ENCODE measurements around the gene EEFSEC.

DNA sequence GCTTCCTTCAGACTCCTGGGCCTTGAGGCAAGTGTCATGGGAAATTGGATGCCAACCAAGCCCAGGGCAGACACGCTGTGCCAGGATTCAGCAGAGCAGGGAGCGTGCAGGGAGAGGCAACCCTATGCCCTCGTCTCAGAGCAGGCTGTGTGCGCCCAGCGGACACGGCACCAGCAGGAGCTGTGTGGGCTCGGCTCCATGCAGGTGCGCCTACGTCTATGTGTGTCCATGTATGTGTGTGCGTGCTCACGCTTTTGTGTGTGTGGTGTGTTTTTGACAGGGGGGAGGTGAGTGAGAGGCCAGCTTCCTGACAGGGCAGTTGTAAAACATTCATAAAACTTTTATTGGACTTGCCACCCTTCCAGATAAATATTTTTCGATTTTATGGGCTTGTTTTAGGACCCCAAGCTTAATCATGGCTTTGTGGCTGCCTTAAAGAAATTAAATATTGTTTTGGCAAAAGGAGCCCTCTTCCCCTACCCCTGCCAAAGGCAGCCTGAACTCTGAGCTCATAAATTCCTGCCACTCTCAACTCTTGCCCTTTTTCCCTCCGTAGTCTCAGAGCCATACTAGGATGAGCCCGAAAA is 229.0 kb downstream of the EEFSEC start:
- TF ChIP-seq TCF7L2 (IDR thresholded peaks at IDR 0.05; ENCODE audit: low read depth, low read length): peak; percentile 94
- TF ChIP-seq, protein P1, sequence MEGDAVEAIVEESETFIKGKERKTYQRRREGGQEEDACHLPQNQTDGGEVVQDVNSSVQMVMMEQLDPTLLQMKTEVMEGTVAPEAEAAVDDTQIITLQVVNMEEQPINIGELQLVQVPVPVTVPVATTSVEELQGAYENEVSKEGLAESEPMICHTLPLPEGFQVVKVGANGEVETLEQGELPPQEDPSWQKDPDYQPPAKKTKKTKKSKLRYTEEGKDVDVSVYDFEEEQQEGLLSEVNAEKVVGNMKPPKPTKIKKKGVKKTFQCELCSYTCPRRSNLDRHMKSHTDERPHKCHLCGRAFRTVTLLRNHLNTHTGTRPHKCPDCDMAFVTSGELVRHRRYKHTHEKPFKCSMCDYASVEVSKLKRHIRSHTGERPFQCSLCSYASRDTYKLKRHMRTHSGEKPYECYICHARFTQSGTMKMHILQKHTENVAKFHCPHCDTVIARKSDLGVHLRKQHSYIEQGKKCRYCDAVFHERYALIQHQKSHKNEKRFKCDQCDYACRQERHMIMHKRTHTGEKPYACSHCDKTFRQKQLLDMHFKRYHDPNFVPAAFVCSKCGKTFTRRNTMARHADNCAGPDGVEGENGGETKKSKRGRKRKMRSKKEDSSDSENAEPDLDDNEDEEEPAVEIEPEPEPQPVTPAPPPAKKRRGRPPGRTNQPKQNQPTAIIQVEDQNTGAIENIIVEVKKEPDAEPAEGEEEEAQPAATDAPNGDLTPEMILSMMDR (IDR thresholded peaks at IDR 0.05): no peak
- peak in 1 of 2 experiments; percentile 6; a peak in 1 of 4 replicates for TF ChIP-seq REST (IDR thresholded peaks at IDR 0.05; ENCODE audit: insufficient read depth in 1 of 2, low read depth in 2 of 2, low read length in 1 of 2)
- peak; percentile 58; the same call in 1 of the 2 replicates for TF ChIP-seq POLR2AphosphoS5 (IDR thresholded peaks at IDR 0.05; ENCODE audit: low read depth, low read length)

All from Panc1 (cell line).